IMR-90 (cell line): ENCODE measurements around the gene VAV3. TPM values are rescaled to one million over a fixed set of nuclear protein-coding genes. Genes with fewer than 3 reads are reported as not detected.

Source experiments
- ATAC-seq: fragments of 200-7000 bp; cut with Tn5 transposase; 2 replicates; pipeline ENCODE4 v1.9.1; 2020; ENCODE audit warnings: low read depth, mild to moderate bottlenecking, moderate library complexity
- BruUV-seq: library from RNA; stranded (reverse); fragments of 400-500 nt; replicated peaks from 2 replicates; lab custom pipeline; 2021; lab: Mats Ljungman, UMichigan
- CTCF ChIA-PET: fragments of 300-600 bp; formaldehyde crosslinking; extraction: SDS; loops from one replicate; lab custom pipeline; 2021; ENCODE audit warnings: antibody characterized with exemption; lab: Yijun Ruan, JAX
- POLR2A ChIA-PET: fragments of 300-600 bp; sonication (Branson Sonifier 250); formaldehyde crosslinking; loops from one replicate; lab custom pipeline; 2022; ENCODE audit warnings: antibody characterized with exemption; ENCODE audit not compliant: unreplicated experiment; lab: Charles Lee
- DNase-seq: peaks from one replicate; pipeline ENCODE4 v3.0.0; 2013
- H2AFZ ChIP-seq: replicated peaks from 2 replicates; pipeline ENCODE3; 2013; ENCODE audit warnings: low read length, mild to moderate bottlenecking; ENCODE audit not compliant: poor library complexity
- H2AK5ac ChIP-seq: 2 replicates; pipeline ENCODE4 v1.6.1; 2013; ENCODE audit warnings: low read depth, low read length, inconsistent platforms
- H2AK9ac ChIP-seq: replicated peaks from 2 replicates; pipeline ENCODE3; 2013; ENCODE audit warnings: mild to moderate bottlenecking, low read depth, low read length, moderate library complexity; ENCODE audit not compliant: poor library complexity
- H2BK120ac ChIP-seq: 2 replicates; pipeline ENCODE4 v1.6.1; 2013; ENCODE audit warnings: low read depth, low read length, inconsistent platforms
- H2BK15ac ChIP-seq: 3 replicates; pipeline ENCODE4 v1.6.1; 2013; ENCODE audit warnings: low read depth, low read length, inconsistent platforms
- H2BK20ac ChIP-seq: 2 replicates; pipeline ENCODE4 v1.6.1; 2013; ENCODE audit warnings: low read depth, mild to moderate bottlenecking, inconsistent platforms, low read length, moderate library complexity
- H2BK5ac ChIP-seq: 2 replicates; pipeline ENCODE4 v1.6.1; 2013; ENCODE audit warnings: mild to moderate bottlenecking, low read depth, low read length, inconsistent platforms; ENCODE audit not compliant: poor library complexity, severe bottlenecking
- H3K14ac ChIP-seq: replicated peaks from 2 replicates; pipeline ENCODE4 v1.6.1; 2013; ENCODE audit warnings: low read depth, low read length, inconsistent platforms
- H3K18ac ChIP-seq: 2 replicates; pipeline ENCODE4 v1.6.1; 2013; ENCODE audit warnings: low read depth, low read length, control low read depth
- H3K23ac ChIP-seq: 2 replicates; pipeline ENCODE4 v1.6.1; 2013; ENCODE audit warnings: low read depth, low read length, inconsistent platforms
- H3K27ac ChIP-seq: 2 replicates; pipeline ENCODE4 v1.5.1; 2013; ENCODE audit warnings: mild to moderate bottlenecking, control low read depth, low read length; ENCODE audit not compliant: insufficient read depth
- H3K27me3 ChIP-seq: 2 replicates; pipeline ENCODE4 v1.6.1; 2013; ENCODE audit warnings: low read length; ENCODE audit not compliant: control insufficient read depth, insufficient read depth
- H3K36me3 ChIP-seq: 2 replicates; pipeline ENCODE4 v1.6.1; 2013; ENCODE audit warnings: low read length, mixed read lengths; ENCODE audit not compliant: control insufficient read depth, insufficient read depth
- H3K4ac ChIP-seq: 2 replicates; pipeline ENCODE4 v1.6.1; 2013; ENCODE audit warnings: low read depth, low read length, inconsistent platforms
- H3K4me1 ChIP-seq: 2 replicates; pipeline ENCODE4 v1.6.1; 2013; ENCODE audit warnings: low read length, mixed read lengths; ENCODE audit not compliant: control insufficient read depth, insufficient read depth
- H3K4me2 ChIP-seq: 2 replicates; pipeline ENCODE4 v1.6.1; 2013; ENCODE audit warnings: low read depth, mild to moderate bottlenecking, control low read depth, low read length, moderate library complexity
- H3K4me3 ChIP-seq: 2 replicates; pipeline ENCODE4 v1.5.1; 2013; ENCODE audit warnings: low read depth, mild to moderate bottlenecking, control low read depth, low read length, moderate library complexity; ENCODE audit not compliant: insufficient read depth
- H3K56ac ChIP-seq: 2 replicates; pipeline ENCODE4 v1.6.1; 2013; ENCODE audit warnings: low read length, inconsistent platforms; ENCODE audit not compliant: insufficient read depth; ENCODE audit errors: extremely low read depth
- H3K79me1 ChIP-seq, 2 experiments: 2 replicates each; pipeline ENCODE4 v1.6.1; 2013; ENCODE audit warnings: low read length in 2 of 2, inconsistent platforms in 1 of 2, low read depth in 1 of 2
- H3K9ac ChIP-seq: 2 replicates; pipeline ENCODE4 v1.6.1; 2013; ENCODE audit warnings: low read depth, low read length, control low read depth
- H3K9me1 ChIP-seq: 2 replicates; pipeline ENCODE4 v1.6.1; 2013; ENCODE audit warnings: low read length, inconsistent platforms; ENCODE audit not compliant: insufficient read depth
- H3K9me3 ChIP-seq: 2 replicates; pipeline ENCODE4 v1.6.1; 2013; ENCODE audit warnings: low read length; ENCODE audit not compliant: control insufficient read depth, insufficient read depth
- H4K20me1 ChIP-seq: 2 replicates; pipeline ENCODE4 v1.6.1; 2013; ENCODE audit warnings: low read length, inconsistent platforms; ENCODE audit not compliant: insufficient read depth
- H4K5ac ChIP-seq: 2 replicates; pipeline ENCODE4 v1.6.1; 2013; ENCODE audit warnings: mild to moderate bottlenecking, low read depth, low read length, control low read depth
- H4K8ac ChIP-seq, 2 experiments: 2 replicates each; pipeline ENCODE4 v1.6.1; 2013; ENCODE audit warnings: low read depth in 2 of 2, low read length in 2 of 2, control low read depth in 1 of 2, inconsistent platforms in 1 of 2
- H4K91ac ChIP-seq: 2 replicates; pipeline ENCODE4 v1.6.1; 2013; ENCODE audit warnings: low read depth, low read length, inconsistent platforms; ENCODE audit not compliant: insufficient read depth
- BHLHE40 ChIP-seq: fragments of 150-350 bp; IDR thresholded peaks from 2 replicates; pipeline ENCODE4 v1.6.1; 2016; ENCODE audit warnings: mild to moderate bottlenecking, low read depth, low read length
- CHD1 ChIP-seq: IDR thresholded peaks from 2 replicates; pipeline ENCODE4 v1.6.1; 2012; ENCODE audit warnings: low read depth, low read length, improper control_type of control experiment
- MAZ ChIP-seq: IDR thresholded peaks from 2 replicates; pipeline ENCODE4 v1.6.1; 2012; ENCODE audit warnings: low read depth, mild to moderate bottlenecking, low read length, improper control_type of control experiment, moderate library complexity, borderline replicate concordance
- POLR2A ChIP-seq: IDR thresholded peaks from 2 replicates; pipeline ENCODE4 v1.6.1; 2012; ENCODE audit warnings: mild to moderate bottlenecking, low read depth, low read length
- RCOR1 ChIP-seq: IDR thresholded peaks from 2 replicates; pipeline ENCODE4 v1.6.1; 2012; ENCODE audit warnings: mild to moderate bottlenecking, low read length, improper control_type of control experiment; ENCODE audit not compliant: insufficient replicate concordance
- WGBS, 2 experiments: methylation state at CpG; one replicate each; pipeline versions ENCODE4 v1.1.5 to v1.1.7; 2013; ENCODE audit warnings: missing lambda C conversion rate in 2 of 2; ENCODE audit not compliant: insufficient read length in 1 of 2; ENCODE audit errors: extremely low coverage in 2 of 2; 5-methylcytosine and 5-hydroxymethylcytosine counted together
- dilution Hi-C: fragments of 300-500 bp; cut with HindIII; formaldehyde crosslinking; loops from one replicate; pipeline ENCODE4 v1.14.3; 2018; ENCODE audit warnings: low sequenced_read_pairs; ENCODE audit not compliant: unreplicated experiment
- in situ Hi-C: fragments of 300-500 bp; cut with MboI; formaldehyde crosslinking; loops from 3 replicates; pipeline ENCODE4 v1.14.3; 2019; ENCODE audit warnings: low sequenced_read_pairs, inconsistent platforms, mixed read lengths
- intact Hi-C: fragments of 100-400 bp; cut with micrococcal nuclease; formaldehyde crosslinking; loops from 2 replicates; pipeline ENCODE4 v1.10.0; 2022
- polyA plus RNA-seq, 3 experiments: library from polyadenylated mRNA; depleted of rRNA; stranded (reverse); fragments of >200 nt; gene quantifications; 2 replicates each; pipeline ENCODE4 v1.2.3, GENCODE V29; 2012; ENCODE audit warnings: low replicate concordance in 1 of 3
- total RNA-seq: library from RNA; depleted of rRNA; stranded (reverse); fragments of >200 nt; gene quantifications from 2 replicates; pipeline ENCODE4 v1.2.3, GENCODE V29; 2012

Gene VAV3
- total and polyA plus RNA-seq, 2 of the 4 experiments (the other 2 are of a cell fraction) = 0.12 to 0.18 TPM

DNA sequence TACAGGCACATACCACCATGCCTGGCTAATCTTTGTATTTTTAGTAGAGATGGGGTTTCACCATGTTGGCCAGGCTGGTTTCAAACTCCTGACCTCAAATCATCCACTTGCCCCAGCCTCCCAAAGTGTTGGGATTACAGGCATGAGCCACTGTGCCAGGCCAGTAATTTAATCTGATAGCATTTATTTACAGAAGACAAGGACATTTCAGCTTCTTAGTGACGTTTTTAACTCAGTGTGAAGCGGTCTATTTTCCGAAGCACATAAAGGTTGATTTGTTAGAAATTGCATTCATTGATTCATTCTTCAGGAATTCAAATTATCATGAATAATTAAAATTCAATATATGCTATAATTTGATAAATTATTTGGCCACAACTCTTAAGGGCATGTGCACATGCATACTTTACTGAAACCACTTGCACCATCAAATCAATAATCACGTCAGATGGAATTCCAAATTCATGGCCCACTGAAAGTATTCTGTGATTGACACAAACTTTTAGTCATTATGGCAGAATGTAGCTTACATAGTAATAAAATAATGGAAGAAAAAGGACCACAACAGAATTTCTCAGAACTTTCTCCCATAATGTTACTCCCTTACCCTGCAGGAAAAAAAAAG lies 339.5 kb downstream of the VAV3 start:
- Histone ChIP-seq H3K4me2 (no peak overlapping the region), H2AFZ (no peak overlapping the region), H3K27me3 (no peaks in the 10 kb centered on the region), H3K36me3 (no peaks in the 10 kb centered on the region), H4K8ac (no peak overlapping the region), H2AK9ac (no peak overlapping the region), H4K20me1 (no peaks in the 10 kb centered on the region), H4K91ac (no peak overlapping the region), H4K5ac (no peak overlapping the region), H3K4ac (no peak overlapping the region), H2BK20ac (no peak overlapping the region), H3K79me1 (no peaks in the 10 kb centered on the region), H3K27ac (no peak overlapping the region), H3K9ac (no peak overlapping the region), H3K9me3 (no peaks in the 10 kb centered on the region), H2AK5ac (no peak overlapping the region), H3K9me1 (no peaks in the 10 kb centered on the region), H3K4me1 (no peaks in the 10 kb centered on the region), H2BK15ac (no peak overlapping the region), H2BK120ac (no peak overlapping the region), H3K56ac (no peak overlapping the region), H3K14ac (no peak overlapping the region), H3K18ac (no peak overlapping the region), H3K4me3 (no peak overlapping the region), H2BK5ac (no peak overlapping the region), H3K23ac (no peak overlapping the region)
- CTCF ChIA-PET = no interaction called here
- in situ Hi-C loops (no loop called here), dilution Hi-C loops (no loop called here), intact Hi-C loops (no loop called here)
- TF ChIP-seq BHLHE40 = no peak
- TF ChIP-seq POLR2A = no peak
- no peak for TF ChIP-seq MAZ
- TF ChIP-seq CHD1 = no peak
- TF ChIP-seq RCOR1 = no peak
- BruUV-seq = no TSS peak
- no peak for DNase-seq
- WGBS, 2 experiments = no CpG with 5 or more reads among the region's 4 CpGs
- POLR2A ChIA-PET = no interaction called here
- ATAC-seq = no peak
